Ovary (tissue), 9 donors: Measurements from ENCODE around the gene ZNF681. TPM values are rescaled to one million over a fixed set of nuclear protein-coding genes. Genes with fewer than 3 reads are reported as not detected.

ENCODE experiments used
- DNase-seq, 5 donors: peaks; one replicate each; pipeline ENCODE4 v3.0.0-alpha.2; 2019 to 2020
- H3K27ac ChIP-seq, 2 donors: fragments of 200-600 bp; one replicate each; pipeline versions ENCODE4 v1.5.1 to v1.8.0; 2019 to 2022
- H3K27me3 ChIP-seq: fragments of 200-600 bp; one replicate; pipeline ENCODE4 v1.8.0; 2022
- H3K36me3 ChIP-seq: fragments of 200-600 bp; sonication (generic); one replicate; pipeline ENCODE4 v1.5.1; 2019
- H3K4me1 ChIP-seq: one replicate; pipeline ENCODE4 v1.8.1; 2013; ENCODE audit warnings: mild to moderate bottlenecking, moderate library complexity; ENCODE audit not compliant: insufficient read depth
- H3K4me3 ChIP-seq: fragments of 200-600 bp; sonication (generic); one replicate; pipeline ENCODE4 v1.5.1; 2017
- H3K9me3 ChIP-seq, 2 donors: fragments of 200-600 bp in 1 of 2; sonication (generic) in 1 of 2; one replicate each; pipeline versions ENCODE4 v1.5.1 to v1.8.1; 2013 to 2019; ENCODE audit warnings: mild to moderate bottlenecking in 1 of 2, moderate library complexity in 1 of 2
- EP300 ChIP-seq: sonication (generic); formaldehyde crosslinking; IDR thresholded peaks from one replicate; pipeline ENCODE4 v1.6.1; 2017; ENCODE audit warnings: antibody characterized with exemption
- POLR2A ChIP-seq: fragments of 450-650 bp; IDR thresholded peaks from one replicate; pipeline ENCODE4 v1.6.1; 2017; ENCODE audit warnings: antibody characterized with exemption, mild to moderate bottlenecking, moderate library complexity
- whole genome bisulfite sequencing, 3 donors: extraction: QIAGEN DNeasy Blood & Tissue Kit in 1 of 3; methylation state at CpG; one replicate each; pipeline versions ENCODE4 v1.1.5 to v1.1.7; 2013 to 2017; 5-methylcytosine and 5-hydroxymethylcytosine counted together
- intact Hi-C, 4 donors: fragments of 100-400 bp; cut with DNase I; formaldehyde crosslinking; loops; one replicate each; pipeline versions ENCODE4 v1.11.0 to v1.15.1; 2022 to 2023
- polyA plus RNA-seq, 2 donors: library from polyadenylated mRNA; stranded (reverse); fragments of 200-250 nt in 1 of 2; fragments of 350-450 nt in 1 of 2; fragmentation: Illumina TruSeq in 1 of 2; extraction: RNeasy Lipid Tissue Mini Kit (QIAGEN cat#74804) in 1 of 2; gene quantifications; one replicate each; pipeline ENCODE4 v1.2.3, GENCODE V29; 2013 to 2014
- total RNA-seq, 7 donors: library from RNA; depleted of rRNA in 2 of 7; stranded (reverse); fragments of >200 nt in 2 of 7; fragmentation: NEBNext Ultra II Directional in 3 of 7; extraction: Animal tissue kit (Norgen Biotek cat#: 25700) in 3 of 7; gene quantifications; one replicate each; pipeline versions ENCODE4 v1.1.0 to v1.2.4, GENCODE V29; 2016 to 2023
- TF ChIP-seq, protein P1 (sequence below), 3 donors: fragments of 450-650 bp in 2 of 3; fragments of 200-600 bp in 1 of 3; IDR thresholded peaks; one replicate each; pipeline versions ENCODE4 v1.5.1 to v1.8.0; 2016 to 2022; ENCODE audit warnings: antibody characterized with exemption in 3 of 3, mild to moderate bottlenecking in 1 of 3
- donor health status: DM: no; HTN: no; CAD: no; lungs with moderate emphysema.
- donor health status: DM: no; HTN: no; CAD: no.
- donor health status: Bipolar disorder and iron deficiency.
- donor health status: DM: yes; HTN: yes; CAD: no.
- donor health status: DM: no; HTN: no; CAD: no.
- donor health status: DM: yes; HTN: yes; CAD: no.

ZNF681 gene
- total and polyA plus RNA-seq, 9 donors: 1.5 to 4.0 (median 2.5) TPM

DNA sequence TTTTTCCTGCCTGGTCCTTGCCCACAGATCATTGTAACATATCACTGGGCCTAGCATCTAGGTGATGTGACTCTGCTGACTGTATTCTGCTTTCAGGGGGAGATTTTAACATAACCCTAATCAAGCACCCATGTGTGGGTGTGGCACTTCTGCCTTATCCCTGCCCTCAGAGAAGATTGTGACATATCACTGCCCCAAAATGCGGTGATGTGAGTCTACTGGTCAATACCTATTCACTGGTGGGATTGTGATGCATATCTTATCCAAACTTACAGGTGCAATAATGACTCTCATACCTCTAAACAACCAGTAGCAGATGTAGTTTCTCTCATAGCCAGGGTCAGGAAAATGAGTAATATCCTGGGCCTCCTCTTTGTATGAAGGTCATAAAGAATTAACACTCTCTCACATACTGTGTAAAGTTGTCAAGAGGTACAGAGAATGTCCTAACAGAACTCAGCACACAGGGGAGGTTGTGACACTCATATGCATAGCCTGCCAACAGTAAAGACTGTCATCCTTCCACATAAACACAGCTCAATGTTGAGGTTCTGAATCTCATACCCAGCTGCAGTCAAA lies 12.1 kb upstream of the ZNF681 start:
- no peaks in the 10 kb centered on the region for H3K27me3 ChIP-seq
- TF ChIP-seq POLR2A (no peak), EP300 (no peak)
- TF ChIP-seq, protein P1, sequence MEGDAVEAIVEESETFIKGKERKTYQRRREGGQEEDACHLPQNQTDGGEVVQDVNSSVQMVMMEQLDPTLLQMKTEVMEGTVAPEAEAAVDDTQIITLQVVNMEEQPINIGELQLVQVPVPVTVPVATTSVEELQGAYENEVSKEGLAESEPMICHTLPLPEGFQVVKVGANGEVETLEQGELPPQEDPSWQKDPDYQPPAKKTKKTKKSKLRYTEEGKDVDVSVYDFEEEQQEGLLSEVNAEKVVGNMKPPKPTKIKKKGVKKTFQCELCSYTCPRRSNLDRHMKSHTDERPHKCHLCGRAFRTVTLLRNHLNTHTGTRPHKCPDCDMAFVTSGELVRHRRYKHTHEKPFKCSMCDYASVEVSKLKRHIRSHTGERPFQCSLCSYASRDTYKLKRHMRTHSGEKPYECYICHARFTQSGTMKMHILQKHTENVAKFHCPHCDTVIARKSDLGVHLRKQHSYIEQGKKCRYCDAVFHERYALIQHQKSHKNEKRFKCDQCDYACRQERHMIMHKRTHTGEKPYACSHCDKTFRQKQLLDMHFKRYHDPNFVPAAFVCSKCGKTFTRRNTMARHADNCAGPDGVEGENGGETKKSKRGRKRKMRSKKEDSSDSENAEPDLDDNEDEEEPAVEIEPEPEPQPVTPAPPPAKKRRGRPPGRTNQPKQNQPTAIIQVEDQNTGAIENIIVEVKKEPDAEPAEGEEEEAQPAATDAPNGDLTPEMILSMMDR (IDR thresholded peaks at IDR 0.05): no peak
- no peak for DNase-seq
- H3K4me3 ChIP-seq: no peak overlapping the region
- 81 to 96% (median 96%) methylated on average over 1 of the region's 1 CpG for WGBS, 3 donors
- H3K27ac ChIP-seq: no peak overlapping the region
- H3K4me1 ChIP-seq: no peaks in the 10 kb centered on the region
- H3K36me3 ChIP-seq: no peaks in the 10 kb centered on the region
- intact Hi-C loops: no loop called here
- H3K9me3 ChIP-seq: no peaks in the 10 kb centered on the region

DNA sequence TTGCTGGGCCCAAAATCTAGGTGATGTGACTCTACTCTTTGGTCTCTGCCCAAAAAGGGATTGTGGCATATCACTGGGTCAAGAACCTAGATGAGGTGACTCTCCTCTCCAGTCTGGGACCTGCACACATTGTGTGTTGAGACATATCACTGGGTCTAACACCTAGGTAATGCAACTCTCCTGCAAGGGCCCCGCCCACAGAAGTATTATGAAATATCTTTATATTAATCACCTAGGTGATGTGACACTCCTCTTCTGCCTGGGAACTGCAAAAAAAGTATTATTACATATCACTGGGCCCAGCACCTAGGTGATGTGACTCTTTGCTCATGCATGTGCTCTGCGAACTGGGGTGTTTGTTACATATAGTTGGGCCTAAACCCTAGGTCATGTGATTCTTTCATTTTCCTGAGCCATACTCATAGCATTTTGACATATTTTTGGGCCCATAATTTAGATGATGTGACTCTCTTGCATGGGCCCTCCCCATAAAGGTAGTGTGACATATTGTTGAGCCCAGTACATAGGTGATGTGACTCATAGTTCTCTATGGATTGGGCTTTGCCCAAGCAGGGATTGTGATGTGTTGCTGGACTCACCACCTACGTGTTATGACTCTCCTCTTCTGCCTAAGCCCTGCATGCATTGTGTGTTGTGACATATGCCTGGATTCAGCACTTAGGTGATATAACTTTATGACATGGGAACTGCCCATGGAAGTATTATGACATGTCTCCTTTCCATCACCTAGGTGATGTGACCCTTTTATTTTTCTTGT lies 11.2 kb upstream of the ZNF681 start:
- Histone ChIP-seq H3K27ac (no peak overlapping the region), H3K9me3 (no peaks in the 10 kb centered on the region), H3K27me3 (no peaks in the 10 kb centered on the region), H3K4me3 (no peak overlapping the region), H3K36me3 (no peaks in the 10 kb centered on the region), H3K4me1 (no peaks in the 10 kb centered on the region)
- WGBS, 3 donors: 97 to 99% (median 98%) methylated on average over 3 of the region's 3 CpGs
- intact Hi-C loops: no loop called here
- TF ChIP-seq EP300 (no peak), POLR2A (no peak)
- TF ChIP-seq, protein P1 (IDR thresholded peaks at IDR 0.05): no peak
- no peak for DNase-seq

DNA sequence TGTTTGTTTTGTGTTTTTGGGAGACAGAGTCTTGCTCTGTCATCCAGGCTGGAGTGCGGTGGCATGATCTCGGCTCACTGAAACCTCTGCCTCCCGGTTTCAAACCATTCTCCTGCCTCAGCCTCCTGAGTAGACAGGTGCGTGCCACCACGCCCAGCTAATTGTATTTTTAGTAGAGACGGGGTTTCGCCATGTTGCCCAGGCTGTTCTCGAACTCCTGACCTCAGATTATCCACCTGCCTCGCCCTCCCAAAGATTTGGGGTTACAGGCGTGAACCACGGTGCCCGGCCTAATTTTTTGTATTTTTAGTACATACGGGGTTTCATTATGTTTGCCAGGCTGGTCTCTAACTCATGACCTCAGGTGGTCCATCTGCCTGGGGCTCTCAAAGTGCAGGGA lies 8.3 kb upstream of the ZNF681 start:
- Histone ChIP-seq H3K4me1 (no peaks in the 10 kb centered on the region), H3K4me3 (no peak overlapping the region), H3K27me3 (no peaks in the 10 kb centered on the region), H3K36me3 (no peaks in the 10 kb centered on the region), H3K27ac (no peak overlapping the region), H3K9me3 (no peaks in the 10 kb centered on the region)
- WGBS, 3 donors: 89 to 90% (median 90%) methylated on average over 13 of the region's 13 CpGs
- no peak for DNase-seq
- intact Hi-C loops: no loop called here
- TF ChIP-seq, protein P1 (IDR thresholded peaks at IDR 0.05): no peak
- no peak for TF ChIP-seq EP300
- no peak for TF ChIP-seq POLR2A

DNA sequence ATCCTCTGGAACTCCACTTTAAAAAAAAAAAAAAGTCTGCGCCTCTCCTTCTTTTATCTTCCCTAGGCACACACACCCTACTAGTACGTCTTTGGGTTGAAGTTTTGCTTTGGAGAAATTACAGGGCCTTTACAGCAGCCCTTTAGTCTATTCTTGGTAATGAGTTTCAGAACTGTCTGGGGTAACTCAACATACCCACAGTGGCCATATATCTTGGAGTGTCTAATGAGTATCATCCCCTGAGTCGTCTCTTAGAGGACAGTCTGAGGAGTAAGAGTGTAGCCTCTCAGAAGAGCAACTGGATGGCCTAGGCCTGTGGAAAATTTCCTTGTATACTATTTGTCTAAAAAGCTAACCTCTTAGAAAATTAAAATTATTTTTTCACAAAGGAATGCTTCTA lies 6.1 kb upstream of the ZNF681 start:
- Histone ChIP-seq H3K4me1 (no peaks in the 10 kb centered on the region), H3K27me3 (no peaks in the 10 kb centered on the region), H3K27ac (no peak overlapping the region), H3K4me3 (no peak overlapping the region), H3K36me3 (no peaks in the 10 kb centered on the region), H3K9me3 (no peaks in the 10 kb centered on the region)
- no peak for DNase-seq
- intact Hi-C loops: no loop called here
- 72 to 92% (median 91%) methylated on average over 3 of the region's 3 CpGs for WGBS, 3 donors
- TF ChIP-seq, protein P1 (IDR thresholded peaks at IDR 0.05): no peak
- TF ChIP-seq POLR2A (no peak), EP300 (no peak)
